Suprapubic skin (tissue), 4 donors: ENCODE measurements around the gene PTPN14. TPM values are rescaled to one million over a fixed set of nuclear protein-coding genes. Genes with fewer than 3 reads are reported as not detected.
"Not testable (repeated sequence)": the region's sequence is repeated elsewhere in the genome, so short reads cannot be mapped to it uniquely, and the experiment has no call there.

Experiments used
- DNase-seq, 2 donors: peaks; one replicate each; pipeline ENCODE4 v3.0.0-alpha.2; 2019; ENCODE audit warnings: low spot score in 2 of 2
- H3K27ac ChIP-seq: fragments of 200-600 bp; sonication (generic); one replicate; pipeline ENCODE4 v1.5.1; 2019
- H3K27me3 ChIP-seq: fragments of 200-600 bp; sonication (generic); one replicate; pipeline ENCODE4 v1.5.1; 2019
- H3K36me3 ChIP-seq: fragments of 200-600 bp; sonication (generic); one replicate; pipeline ENCODE4 v1.5.1; 2019
- H3K4me1 ChIP-seq: fragments of 200-600 bp; sonication (generic); one replicate; pipeline ENCODE4 v1.5.1; 2019
- H3K4me3 ChIP-seq: fragments of 200-600 bp; sonication (generic); one replicate; pipeline ENCODE4 v1.5.1; 2019; ENCODE audit warnings: mild to moderate bottlenecking
- H3K9me3 ChIP-seq: fragments of 200-600 bp; sonication (generic); one replicate; pipeline ENCODE4 v1.5.1; 2019
- CTCF ChIP-seq, 2 donors: fragments of 200-600 bp in 1 of 2; fragments of 450-650 bp in 1 of 2; sonication (generic) in 1 of 2; IDR thresholded peaks; one replicate each; pipeline ENCODE4 v1.5.1; 2016 to 2019; ENCODE audit warnings: antibody characterized with exemption in 2 of 2, mild to moderate bottlenecking in 1 of 2, moderate library complexity in 1 of 2
- EP300 ChIP-seq: sonication (generic); formaldehyde crosslinking; IDR thresholded peaks from one replicate; pipeline ENCODE4 v1.6.1; 2017; ENCODE audit warnings: antibody characterized with exemption
- POLR2A ChIP-seq, 2 donors: fragments of 450-650 bp; IDR thresholded peaks; one replicate each; pipeline ENCODE4 v1.6.1; 2017; ENCODE audit warnings: antibody characterized with exemption in 2 of 2, mild to moderate bottlenecking in 2 of 2, moderate library complexity in 2 of 2
- POLR2AphosphoS5 ChIP-seq, 3 donors: sonication (generic); formaldehyde crosslinking; IDR thresholded peaks; one replicate each; pipeline ENCODE4 v1.6.1; 2017; ENCODE audit warnings: antibody characterized with exemption in 3 of 3
- WGBS: methylation state at CpG from one replicate; pipeline ENCODE4 v1.1.5; 2018; 5-methylcytosine and 5-hydroxymethylcytosine counted together
- total RNA-seq, 4 donors: library from RNA; depleted of rRNA; stranded (reverse); fragments of >200 nt; gene quantifications; one replicate each; pipeline ENCODE4 v1.1.0, GENCODE V29; 2016

The PTPN14 gene
- total RNA-seq, 4 donors from 2014 or later: 67.9 to 159 (median 96.4) TPM

DNA sequence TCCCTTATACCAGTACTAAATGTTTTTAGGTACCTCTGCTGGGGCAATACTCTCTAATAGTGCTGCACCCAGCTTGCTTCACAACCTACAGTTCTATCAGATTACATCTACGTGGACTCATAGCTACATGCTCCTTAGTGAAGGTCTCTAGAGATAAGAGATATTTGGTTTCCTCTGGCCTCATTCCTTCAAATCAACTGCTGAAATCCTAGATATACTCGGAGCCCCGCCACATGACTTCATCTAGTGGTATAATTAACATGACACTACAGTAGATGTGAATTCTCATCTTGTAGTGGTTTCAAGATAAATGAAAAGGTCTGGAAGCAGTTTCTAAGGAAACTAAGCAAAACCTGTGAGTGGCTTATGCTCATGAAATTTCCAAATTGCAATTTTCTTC, 155.1 kb downstream of the PTPN14 start:
- 76% methylated on average over 3 of the region's 3 CpGs for WGBS
- Histone ChIP-seq H3K36me3 (peaks cover 58% of the 10 kb centered on the region), H3K27me3 (no peaks in the 10 kb centered on the region), H3K27ac (no peak overlapping the region), H3K9me3 (no peaks in the 10 kb centered on the region), H3K4me1 (no peaks in the 10 kb centered on the region), H3K4me3 (no peak overlapping the region)
- no peak for TF ChIP-seq POLR2A (IDR thresholded peaks at IDR 0.05)
- TF ChIP-seq CTCF (IDR thresholded peaks at IDR 0.05): no peak
- no peak for TF ChIP-seq POLR2AphosphoS5 (IDR thresholded peaks at IDR 0.05)
- TF ChIP-seq EP300: no peak
- DNase-seq: no peak

GRCh38 chr1:214394569-214394968, 156.8 kb downstream of the PTPN14 start:
- 93% methylated on average over 5 of the region's 5 CpGs for WGBS
- H3K9me3 ChIP-seq: not testable (repeated sequence)
- peaks cover 57% of the 10 kb centered on the region for H3K36me3 ChIP-seq

DNA sequence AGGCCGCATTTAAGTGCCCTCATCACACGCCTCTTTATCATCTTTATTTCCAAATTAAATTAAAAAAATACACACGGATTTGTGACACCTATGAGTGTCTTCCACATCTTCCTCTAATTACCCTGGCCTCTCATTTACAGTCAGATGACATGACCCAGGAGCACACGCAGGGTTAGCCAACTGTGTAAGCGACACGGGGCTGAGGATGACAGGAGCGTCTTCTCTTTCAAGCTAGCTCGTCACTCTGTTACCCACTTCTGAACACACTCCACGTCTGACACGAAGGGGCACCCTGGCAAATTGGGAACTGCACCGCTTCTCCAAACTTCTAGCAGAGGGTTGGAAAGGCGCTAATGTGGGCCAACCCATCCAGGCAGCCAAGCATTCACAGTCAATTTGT, 158.3 kb downstream of the PTPN14 start:
- H3K27me3 ChIP-seq: no peaks in the 10 kb centered on the region
- peaks cover 54% of the 10 kb centered on the region for H3K36me3 ChIP-seq
- TF ChIP-seq POLR2A (IDR thresholded peaks at IDR 0.05) (no peak), CTCF (IDR thresholded peaks at IDR 0.05) (no peak), POLR2AphosphoS5 (IDR thresholded peaks at IDR 0.05) (no peak), EP300 (no peak)
- no peaks in the 10 kb centered on the region for H3K4me1 ChIP-seq
- H3K4me3 ChIP-seq: no peak overlapping the region
- H3K9me3 ChIP-seq: no peaks in the 10 kb centered on the region
- no peak overlapping the region for H3K27ac ChIP-seq
- DNase-seq: no peak
- 93% methylated on average over 12 of the region's 12 CpGs for WGBS

More at GRCh38 chr1:214394569-214394968, 156.8 kb downstream of the PTPN14 start:
- H3K4me1 ChIP-seq, DNase-seq, H3K27me3 ChIP-seq, H3K4me3 ChIP-seq, H3K27ac ChIP-seq: not testable (repeated sequence)

GRCh38 chr1:214391873-214392645, 159.3 kb downstream of the PTPN14 start:
- H3K36me3 ChIP-seq: peaks cover 54% of the 10 kb centered on the region
- DNase-seq: no peak
- TF ChIP-seq EP300: no peak
- no peak for TF ChIP-seq POLR2AphosphoS5 (IDR thresholded peaks at IDR 0.05)
- no peak for TF ChIP-seq POLR2A (IDR thresholded peaks at IDR 0.05)
- no peak for TF ChIP-seq CTCF (IDR thresholded peaks at IDR 0.05)
- H3K4me3 ChIP-seq: no peak overlapping the region
- no peaks in the 10 kb centered on the region for H3K4me1 ChIP-seq
- 83% methylated on average over 12 of the region's 12 CpGs for WGBS
- no peaks in the 10 kb centered on the region for H3K9me3 ChIP-seq
- H3K27me3 ChIP-seq: no peaks in the 10 kb centered on the region
- no peak overlapping the region for H3K27ac ChIP-seq

DNA sequence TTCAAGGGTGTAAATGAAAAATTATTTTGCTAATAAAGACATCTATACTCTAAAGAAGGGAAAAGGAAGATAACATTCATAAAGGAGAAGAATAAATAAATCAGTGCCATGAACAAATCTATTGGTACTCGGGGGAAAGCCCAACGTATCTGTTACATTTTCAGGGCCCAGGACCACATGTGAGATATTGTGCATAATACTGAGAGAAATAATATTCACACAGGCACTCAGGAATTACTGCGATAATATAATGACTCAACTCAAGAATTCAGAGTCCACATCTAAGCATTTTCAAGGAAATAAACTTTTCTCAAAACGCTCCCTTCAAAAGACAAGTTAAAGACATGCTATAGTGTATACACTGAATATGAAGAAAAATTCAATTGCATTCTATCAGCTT, 161.7 kb downstream of the PTPN14 start:
- no peak overlapping the region for H3K27ac ChIP-seq
- DNase-seq: no peak
- 71% methylated on average over 4 of the region's 4 CpGs for WGBS
- no peak for TF ChIP-seq EP300
- no peak for TF ChIP-seq POLR2A (IDR thresholded peaks at IDR 0.05)
- no peak for TF ChIP-seq CTCF (IDR thresholded peaks at IDR 0.05)
- no peak for TF ChIP-seq POLR2AphosphoS5 (IDR thresholded peaks at IDR 0.05)
- peaks cover 43% of the 10 kb centered on the region for H3K36me3 ChIP-seq
- no peaks in the 10 kb centered on the region for H3K9me3 ChIP-seq
- H3K27me3 ChIP-seq: no peaks in the 10 kb centered on the region
- H3K4me3 ChIP-seq: no peak overlapping the region
- no peaks in the 10 kb centered on the region for H3K4me1 ChIP-seq
